Astrocyte (in vitro differentiated cells and primary cell): ENCODE data around the gene EMD. TPM values are rescaled to one million over a fixed set of nuclear protein-coding genes. Genes with fewer than 3 reads are reported as not detected.
"Not testable (repeated sequence)": the region's sequence is repeated elsewhere in the genome, so short reads cannot be mapped to it uniquely, and the experiment has no call there.

Experiments used
- DNase-seq: peaks from one replicate; pipeline ENCODE4 v3.0.0-alpha.2; 2010; ENCODE audit warnings: low read depth
- FAIRE-seq: peaks from 2 replicates; lab custom pipeline; 2011; peaks lifted over from hg19 to GRCh38; lab: Jason Lieb, UNC
- H2AFZ ChIP-seq: 2 replicates; pipeline ENCODE4 v1.6.0; 2012; ENCODE audit warnings: low read depth, low read length, inconsistent platforms
- H3K27ac ChIP-seq: 2 replicates; pipeline ENCODE4 v1.5.1; 2011; ENCODE audit warnings: low read depth, low read length, inconsistent platforms
- H3K27me3 ChIP-seq: 2 replicates; pipeline ENCODE4 v1.6.0; 2011; ENCODE audit warnings: low read length, inconsistent platforms; ENCODE audit not compliant: insufficient read depth
- H3K36me3 ChIP-seq: 2 replicates; pipeline ENCODE4 v1.5.1; 2011; ENCODE audit warnings: low read length, inconsistent platforms; ENCODE audit not compliant: insufficient read depth
- H3K4me1 ChIP-seq: 2 replicates; pipeline ENCODE4 v1.5.1; 2011; ENCODE audit warnings: low read length, inconsistent platforms; ENCODE audit not compliant: insufficient read depth
- H3K4me2 ChIP-seq: 2 replicates; pipeline ENCODE4 v1.6.0; 2012; ENCODE audit warnings: low read length, inconsistent platforms
- H3K4me3 ChIP-seq: 2 replicates; pipeline ENCODE4 v1.5.1; 2011; ENCODE audit warnings: low read depth, mild to moderate bottlenecking, low read length, inconsistent platforms; ENCODE audit not compliant: insufficient read depth
- H3K79me2 ChIP-seq: 2 replicates; pipeline ENCODE4 v1.6.0; 2012; ENCODE audit warnings: mild to moderate bottlenecking, low read length, inconsistent platforms; ENCODE audit not compliant: insufficient read depth
- H3K9ac ChIP-seq: 2 replicates; pipeline ENCODE4 v1.6.0; 2012; ENCODE audit warnings: mild to moderate bottlenecking, low read length, inconsistent platforms
- H3K9me3 ChIP-seq: 2 replicates; pipeline ENCODE4 v1.5.1; 2012; ENCODE audit warnings: low read depth, mild to moderate bottlenecking, low read length, inconsistent platforms; ENCODE audit not compliant: insufficient read depth
- H4K20me1 ChIP-seq: 2 replicates; pipeline ENCODE4 v1.6.0; 2012; ENCODE audit warnings: low read length, inconsistent platforms; ENCODE audit not compliant: insufficient read depth
- H3K27ac Mint-ChIP-seq: one replicate; pipeline ENCODE4 v1.8.0; 2021; ENCODE audit warnings: mild to moderate bottlenecking, mixed read lengths; ENCODE audit not compliant: unreplicated experiment
- H3K27me3 Mint-ChIP-seq: one replicate; pipeline ENCODE4 v1.8.0; 2021; ENCODE audit warnings: low read depth, mixed read lengths; ENCODE audit not compliant: unreplicated experiment
- H3K36me3 Mint-ChIP-seq: one replicate; pipeline ENCODE4 v1.8.0; 2021; ENCODE audit warnings: low read depth, mixed read lengths; ENCODE audit not compliant: unreplicated experiment
- H3K4me1 Mint-ChIP-seq: one replicate; pipeline ENCODE4 v1.8.0; 2021; ENCODE audit warnings: low read depth, mixed read lengths; ENCODE audit not compliant: unreplicated experiment
- H3K4me3 Mint-ChIP-seq: one replicate; pipeline ENCODE4 v1.8.0; 2021; ENCODE audit warnings: mild to moderate bottlenecking, moderate library complexity, mixed read lengths; ENCODE audit not compliant: unreplicated experiment
- H3K9me3 Mint-ChIP-seq: one replicate; pipeline ENCODE4 v1.8.0; 2021; ENCODE audit warnings: mild to moderate bottlenecking, mixed read lengths; ENCODE audit not compliant: unreplicated experiment
- EZH2 ChIP-seq: IDR thresholded peaks from 2 replicates; pipeline ENCODE4 v1.6.1; 2012; ENCODE audit warnings: mild to moderate bottlenecking, low read length, inconsistent platforms; ENCODE audit not compliant: insufficient read depth
- total RNA-seq: library from RNA; stranded (reverse); gene quantifications from 2 replicates; pipeline ENCODE4 v1.2.1, GENCODE V29; 2021
- TF ChIP-seq, protein P1 (sequence below): IDR thresholded peaks from 2 replicates; pipeline ENCODE4 v1.5.1; 2011; ENCODE audit warnings: low read depth, mild to moderate bottlenecking, inconsistent platforms, low read length, moderate library complexity; ENCODE audit not compliant: insufficient read depth

Gene EMD
- total RNA-seq, 1 donor from 2014 or later: 75.6 TPM

DNA sequence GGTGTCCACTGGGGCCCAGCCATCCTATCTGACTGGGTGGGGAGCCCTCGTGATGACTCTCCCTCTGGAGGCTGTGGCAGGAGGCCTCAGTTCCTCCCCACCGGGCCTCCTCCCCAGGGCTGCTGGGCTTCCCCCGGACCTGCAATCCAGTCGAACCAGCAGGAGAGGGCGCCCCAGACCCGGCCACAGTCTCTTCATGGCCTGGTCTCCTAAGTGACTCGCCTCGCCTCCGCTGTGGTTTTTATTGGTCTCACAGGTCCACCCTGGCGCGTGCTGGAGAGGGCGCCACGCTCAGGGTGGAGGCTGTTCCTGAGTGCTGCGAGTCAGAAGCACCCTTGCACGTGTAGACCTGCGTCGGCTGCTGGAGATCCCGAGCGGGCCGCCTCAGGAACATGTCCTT is 35.5 kb upstream of the EMD start:
- H3K27ac ChIP-seq, H3K9me3 Mint-ChIP-seq, H2AFZ ChIP-seq, H3K4me3 Mint-ChIP-seq, H3K4me2 ChIP-seq, H3K4me3 ChIP-seq, H3K79me2 ChIP-seq, DNase-seq, H3K4me1 Mint-ChIP-seq, H3K36me3 ChIP-seq, H3K27me3 ChIP-seq, H3K27ac Mint-ChIP-seq, H3K9me3 ChIP-seq, H3K36me3 Mint-ChIP-seq, H3K9ac ChIP-seq, H3K4me1 ChIP-seq, H3K27me3 Mint-ChIP-seq: not testable (repeated sequence)
- peaks cover 13% of the 10 kb centered on the region for H4K20me1 ChIP-seq
- peak; percentile 92 for FAIRE-seq

DNA sequence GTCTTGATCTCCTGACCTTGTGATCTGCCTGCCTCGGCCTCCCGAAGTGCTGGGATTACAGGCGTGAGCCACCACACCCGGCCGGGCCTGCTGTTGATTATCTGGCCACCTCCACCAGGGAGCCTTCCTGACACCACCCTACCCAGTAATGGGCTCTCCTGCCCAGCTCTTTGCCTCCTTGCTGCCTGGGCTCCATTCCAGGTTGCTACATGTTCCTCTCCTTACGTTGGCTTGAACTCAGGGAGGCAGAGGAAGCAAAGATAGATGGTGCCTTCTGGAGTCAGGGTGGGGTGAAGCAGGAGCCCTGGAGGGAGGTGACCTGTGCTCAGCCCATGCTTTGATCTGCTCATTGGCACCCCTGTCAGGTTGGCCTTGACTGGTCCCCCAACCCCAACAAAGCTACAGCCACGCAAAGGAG is 31.0 kb upstream of the EMD start:
- H3K27me3 ChIP-seq: no peaks in the 10 kb centered on the region
- no peak overlapping the region for H3K4me3 ChIP-seq
- H3K9ac ChIP-seq: no peak overlapping the region
- H3K27ac Mint-ChIP-seq: peak overlapping the region; percentile 53
- H3K79me2 ChIP-seq: peaks cover 4% of the 10 kb centered on the region
- no peaks in the 10 kb centered on the region for H3K27me3 Mint-ChIP-seq
- H2AFZ ChIP-seq: no peak overlapping the region
- peaks cover 15% of the 10 kb centered on the region for H3K36me3 ChIP-seq
- no peaks in the 10 kb centered on the region for H3K9me3 Mint-ChIP-seq
- no peaks in the 10 kb centered on the region for H3K9me3 ChIP-seq
- DNase-seq: no peak
- FAIRE-seq: no peak
- H3K4me3 Mint-ChIP-seq: no peak overlapping the region
- peaks cover 4% of the 10 kb centered on the region for H3K4me1 Mint-ChIP-seq
- no peak overlapping the region for H3K27ac ChIP-seq
- no peak for TF ChIP-seq EZH2
- TF ChIP-seq, protein P1, sequence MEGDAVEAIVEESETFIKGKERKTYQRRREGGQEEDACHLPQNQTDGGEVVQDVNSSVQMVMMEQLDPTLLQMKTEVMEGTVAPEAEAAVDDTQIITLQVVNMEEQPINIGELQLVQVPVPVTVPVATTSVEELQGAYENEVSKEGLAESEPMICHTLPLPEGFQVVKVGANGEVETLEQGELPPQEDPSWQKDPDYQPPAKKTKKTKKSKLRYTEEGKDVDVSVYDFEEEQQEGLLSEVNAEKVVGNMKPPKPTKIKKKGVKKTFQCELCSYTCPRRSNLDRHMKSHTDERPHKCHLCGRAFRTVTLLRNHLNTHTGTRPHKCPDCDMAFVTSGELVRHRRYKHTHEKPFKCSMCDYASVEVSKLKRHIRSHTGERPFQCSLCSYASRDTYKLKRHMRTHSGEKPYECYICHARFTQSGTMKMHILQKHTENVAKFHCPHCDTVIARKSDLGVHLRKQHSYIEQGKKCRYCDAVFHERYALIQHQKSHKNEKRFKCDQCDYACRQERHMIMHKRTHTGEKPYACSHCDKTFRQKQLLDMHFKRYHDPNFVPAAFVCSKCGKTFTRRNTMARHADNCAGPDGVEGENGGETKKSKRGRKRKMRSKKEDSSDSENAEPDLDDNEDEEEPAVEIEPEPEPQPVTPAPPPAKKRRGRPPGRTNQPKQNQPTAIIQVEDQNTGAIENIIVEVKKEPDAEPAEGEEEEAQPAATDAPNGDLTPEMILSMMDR: no peak
- H3K36me3 Mint-ChIP-seq: peaks cover 3% of the 10 kb centered on the region
- H4K20me1 ChIP-seq: peaks cover 56% of the 10 kb centered on the region
- H3K4me2 ChIP-seq: no peak overlapping the region
- H3K4me1 ChIP-seq: no peaks in the 10 kb centered on the region

DNA sequence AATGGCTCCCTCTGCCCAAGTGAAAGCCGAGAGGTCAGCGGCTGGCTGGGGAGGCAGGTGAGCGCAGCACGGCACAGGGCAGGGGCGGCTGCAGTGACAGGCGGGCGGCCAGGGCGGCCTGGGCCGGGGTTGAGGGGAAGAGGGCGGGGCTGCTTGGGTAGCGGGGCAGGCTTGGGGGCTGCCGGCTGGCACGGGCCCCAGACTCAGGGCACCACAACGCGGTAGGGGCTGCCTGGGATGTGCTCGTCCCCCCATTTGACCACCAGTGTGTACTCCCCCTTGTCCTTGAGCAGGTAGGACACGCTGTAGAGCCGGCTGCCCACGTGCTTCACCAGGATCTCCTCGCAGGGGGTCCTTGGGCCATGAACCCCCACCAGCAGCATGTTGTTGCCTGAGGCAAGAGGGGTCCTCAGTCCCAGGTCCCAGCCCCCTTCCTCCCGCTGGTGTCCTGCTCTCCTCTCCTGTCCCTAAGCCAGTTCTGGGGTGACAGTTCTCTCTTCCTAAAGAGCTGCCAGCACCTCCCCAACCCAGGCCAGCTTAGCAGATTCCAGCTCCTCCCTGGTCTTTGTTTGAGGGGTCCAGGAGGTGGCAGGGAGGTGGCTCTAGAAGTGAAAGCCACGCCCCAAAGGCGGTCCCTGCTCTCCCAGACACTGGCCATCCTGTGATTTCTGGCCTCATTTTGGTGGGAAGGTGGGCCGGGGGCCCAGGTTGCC is 30.3 kb upstream of the EMD start:
- peaks cover 4% of the 10 kb centered on the region for H3K79me2 ChIP-seq
- H3K4me1 ChIP-seq: no peaks in the 10 kb centered on the region
- H3K36me3 ChIP-seq: peaks cover 19% of the 10 kb centered on the region
- Mint-ChIP-seq H3K9me3 (no peaks in the 10 kb centered on the region), H3K27me3 (no peaks in the 10 kb centered on the region), H3K27ac (no peak overlapping the region), H3K4me1 (peaks cover 4% of the 10 kb centered on the region), H3K4me3 (no peak overlapping the region), H3K36me3 (peaks cover 3% of the 10 kb centered on the region)
- no peak overlapping the region for H3K9ac ChIP-seq
- no peak for TF ChIP-seq EZH2
- TF ChIP-seq, protein P1: no peak
- no peak for DNase-seq
- H3K27ac ChIP-seq: no peak overlapping the region
- H4K20me1 ChIP-seq: peaks cover 63% of the 10 kb centered on the region
- H3K4me2 ChIP-seq: no peak overlapping the region
- no peaks in the 10 kb centered on the region for H3K9me3 ChIP-seq
- H3K27me3 ChIP-seq: no peaks in the 10 kb centered on the region
- H2AFZ ChIP-seq: no peak overlapping the region
- no peak overlapping the region for H3K4me3 ChIP-seq
- no peak for FAIRE-seq
